ENCODE data around the gene TMOD1. TPM values are rescaled to one million over a fixed set of nuclear protein-coding genes. Genes with fewer than 3 reads are reported as not detected.

TMOD1 gene
- polyA plus RNA-seq, 1 of the 3 experiments (the other 2 are of a cell fraction): 0.54 TPM

DNA sequence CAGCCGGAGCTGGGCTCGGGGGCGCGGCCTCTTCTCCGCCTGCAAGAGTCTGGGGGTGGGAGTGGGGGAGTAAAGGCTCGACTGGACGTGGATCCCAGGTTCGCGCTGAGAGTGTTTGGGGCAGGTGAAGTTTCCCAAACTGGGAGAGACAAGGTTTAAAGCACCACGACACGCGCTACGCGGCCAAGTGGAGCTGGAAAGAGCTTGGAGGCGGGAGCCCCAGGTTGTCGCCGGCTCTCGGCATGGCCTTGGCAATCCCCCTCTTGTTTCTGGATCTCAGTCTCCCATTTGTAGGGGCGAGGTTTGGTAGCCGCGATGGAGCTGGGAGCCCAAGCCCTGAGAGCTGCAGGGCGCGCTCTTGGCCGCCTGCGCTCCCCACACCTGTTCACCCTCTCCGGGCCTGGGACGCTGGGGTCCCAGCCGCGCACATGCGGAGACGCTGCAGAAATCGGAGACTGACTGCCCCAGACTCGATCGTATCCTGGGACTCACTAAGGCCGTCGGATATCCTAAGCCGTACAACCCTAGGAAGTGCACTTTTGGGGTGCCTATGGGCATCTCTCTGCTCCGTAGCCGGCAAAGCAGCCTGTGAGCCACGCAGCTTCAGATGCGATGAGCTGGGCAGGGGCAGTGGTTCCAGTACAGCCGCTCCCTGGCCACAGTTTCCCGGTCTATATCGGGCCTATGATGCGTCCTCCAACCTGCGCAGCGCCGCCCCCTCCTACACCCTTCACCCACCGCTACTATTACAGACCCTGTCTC lies 937 bp downstream of the TMOD1 start:
- Histone ChIP-seq H2AFZ (ENCODE audit: low read depth) (no peak overlapping the region), H3K4me2 (peak overlapping the region; percentile 77), H3K27ac (ENCODE audit: low read depth in 2 of 2, low read length in 1 of 2) (peak overlapping the region in 1 of 2 experiments; percentile 100; a peak in 2 of 4 replicates), H3K79me2 (ENCODE audit: insufficient read depth) (no peaks in the 10 kb centered on the region), H3K27me3 (ENCODE audit: insufficient read depth) (peaks cover 48% of the 10 kb centered on the region), H3K36me3 (replicated peaks in 1 of 2; ENCODE audit: control insufficient read depth in 1 of 2, insufficient read depth in 2 of 2, low read length in 1 of 2) (no peaks in the 10 kb centered on the region), H3K9me2 (no peaks in the 10 kb centered on the region), H3K9me3 (no peaks in the 10 kb centered on the region), H3K4me1 (ENCODE audit: control insufficient read depth in 1 of 2, insufficient read depth in 2 of 2, low read depth in 1 of 2, low read length in 1 of 2) (peaks cover 0 to 34% of the 10 kb centered on the region in 2 experiments; a peak in 2 of 4 replicates), H3K9ac (no peak overlapping the region), H3K4me3 (ENCODE audit: low read depth in 2 of 2, low read length in 1 of 2) (peak overlapping the region; percentile 60 to 64), H4K20me1 (ENCODE audit: insufficient read depth) (no peaks in the 10 kb centered on the region), H3F3A (replicated peaks; ENCODE audit: insufficient read depth) (peaks cover 5% of the 10 kb centered on the region)
- ChIA-PET CTCF (interaction anchor here (0.8 to 8.5 kb wide), 26 partner anchors 8 to 645 kb away, joined by 3 to 153 read pairs (median 5); no protein-coding TSS in a partner anchor), POLR2A (interaction anchor here (0.6 to 3.5 kb wide), 11 partner anchors 22 to 131 kb away, joined by 3 to 27 read pairs (median 6); partner anchors contain the start of genes NCBP1 and TSTD2)
- DNase-seq: no peak
- WGBS (ENCODE audit: low lambda C conversion rate): 17% methylated on average over 26 of the region's 49 CpGs
- TF ChIP-seq, protein P1, sequence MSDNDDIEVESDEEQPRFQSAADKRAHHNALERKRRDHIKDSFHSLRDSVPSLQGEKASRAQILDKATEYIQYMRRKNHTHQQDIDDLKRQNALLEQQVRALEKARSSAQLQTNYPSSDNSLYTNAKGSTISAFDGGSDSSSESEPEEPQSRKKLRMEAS (IDR thresholded peaks at IDR 0.05; ENCODE audit: low read depth): no peak
- TF ChIP-seq TCF12 (IDR thresholded peaks at IDR 0.05) (no peak), JUND (IDR thresholded peaks at IDR 0.05) (no peak), MXI1 (IDR thresholded peaks at IDR 0.05; ENCODE audit: low read depth, low read length) (no peak; the same call in 1 of the 2 replicates), ELF1 (IDR thresholded peaks at IDR 0.05) (no peak), YY1 (IDR thresholded peaks at IDR 0.05; ENCODE audit: low read depth) (no peak)

DNA sequence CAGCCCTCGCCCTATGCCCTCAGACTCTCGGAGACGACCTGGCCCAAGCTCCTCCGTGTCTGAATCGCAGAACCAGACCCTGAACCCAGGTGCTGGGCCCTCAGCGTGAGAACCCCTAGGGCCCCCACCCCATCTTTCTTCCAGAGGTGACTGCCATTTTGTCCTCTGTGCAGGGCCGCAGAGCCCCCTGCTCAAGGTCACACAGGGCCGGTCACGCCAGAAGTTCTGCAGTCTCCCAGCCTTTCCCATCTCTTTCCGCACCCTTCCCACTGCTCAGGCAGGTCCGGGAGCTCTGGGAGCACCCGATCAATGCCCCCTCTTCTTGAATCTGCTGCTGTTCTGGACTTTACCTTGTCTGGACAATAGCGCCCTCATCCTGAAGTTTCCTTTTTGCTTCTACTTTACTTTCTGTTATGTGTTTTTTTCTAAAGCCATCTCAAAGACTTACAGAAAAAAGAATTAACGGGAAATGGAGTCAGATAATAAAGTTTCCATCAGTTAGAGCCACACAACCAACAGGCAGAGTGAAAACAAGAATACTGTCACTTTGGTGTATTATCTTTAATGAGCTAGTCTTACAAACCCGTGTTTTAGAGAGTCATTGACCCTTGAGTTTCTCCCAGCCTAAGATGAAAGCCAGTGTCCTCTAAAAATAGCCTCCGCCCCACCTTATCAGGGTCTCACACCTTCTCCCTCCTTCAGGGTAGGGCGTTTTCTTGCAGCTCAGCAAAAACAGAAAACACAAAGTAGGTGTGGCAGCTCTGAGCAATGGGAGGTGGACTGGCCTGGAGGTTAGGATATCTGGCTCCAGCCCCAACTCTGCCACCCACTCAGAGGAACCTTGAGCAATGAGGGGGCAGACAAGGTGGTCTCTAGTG lies 1.8 kb downstream of the TMOD1 start:
- Histone ChIP-seq H3K4me1 (ENCODE audit: control insufficient read depth in 1 of 2, insufficient read depth in 2 of 2, low read depth in 1 of 2, low read length in 1 of 2) (peaks cover 0 to 37% of the 10 kb centered on the region in 2 experiments; a peak in 2 of 4 replicates), H3K27ac (ENCODE audit: low read depth in 2 of 2, low read length in 1 of 2) (peak overlapping the region; percentile 24 to 100; a peak in 3 of 4 replicates), H3K9ac (no peak overlapping the region), H3K27me3 (ENCODE audit: insufficient read depth) (peaks cover 48% of the 10 kb centered on the region), H3K4me3 (ENCODE audit: low read depth in 2 of 2, low read length in 1 of 2) (peak overlapping the region; percentile 60 to 64), H3K4me2 (peak overlapping the region; percentile 77), H3K36me3 (replicated peaks in 1 of 2; ENCODE audit: control insufficient read depth in 1 of 2, insufficient read depth in 2 of 2, low read length in 1 of 2) (no peaks in the 10 kb centered on the region), H3F3A (replicated peaks; ENCODE audit: insufficient read depth) (peaks cover 5% of the 10 kb centered on the region), H3K79me2 (ENCODE audit: insufficient read depth) (no peaks in the 10 kb centered on the region), H3K9me3 (no peaks in the 10 kb centered on the region), H3K9me2 (no peaks in the 10 kb centered on the region), H4K20me1 (ENCODE audit: insufficient read depth) (no peaks in the 10 kb centered on the region), H2AFZ (ENCODE audit: low read depth) (no peak overlapping the region)
- ChIA-PET CTCF (interaction anchor here (0.6 to 8.5 kb wide), 27 partner anchors 8 to 646 kb away, joined by 3 to 153 read pairs (median 4); no protein-coding TSS in a partner anchor), POLR2A (interaction anchor here (0.5 to 3.5 kb wide), 11 partner anchors 17 to 96 kb away, joined by 3 to 27 read pairs (median 5); no protein-coding TSS in a partner anchor)
- WGBS (ENCODE audit: low lambda C conversion rate): 30% methylated on average over 15 of the region's 17 CpGs
- peak; percentile 47 for DNase-seq
- TF ChIP-seq ELF1 (IDR thresholded peaks at IDR 0.05) (no peak), GATA2 (CRISPR knock-in tag; IDR thresholded peaks at IDR 0.05) (no peak), MEF2A (IDR thresholded peaks at IDR 0.05; ENCODE audit: borderline replicate concordance, low read depth) (no peak), RAD21 (IDR thresholded peaks at IDR 0.05; ENCODE audit: low read length) (peak; percentile 53), SMC3 (IDR thresholded peaks at IDR 0.05; ENCODE audit: low read depth, low read length) (peak; percentile 19; the same call in 1 of the 2 replicates), NRF1 (IDR thresholded peaks at IDR 0.05; ENCODE audit: low read depth, low read length) (no peak), EZH2phosphoT487 (IDR thresholded peaks at IDR 0.05; ENCODE audit: borderline replicate concordance, low read depth) (no peak), JUND (IDR thresholded peaks at IDR 0.05) (no peak), RCOR1 (IDR thresholded peaks at IDR 0.05; ENCODE audit: low read length) (no peak), TAF1 (IDR thresholded peaks at IDR 0.05; ENCODE audit: borderline replicate concordance, low read depth, low read length) (no peak), EP300 (IDR thresholded peaks at IDR 0.05; ENCODE audit: borderline replicate concordance in 1 of 2, low read depth in 1 of 2, low read length in 1 of 2) (no peak; a peak in 1 of 4 replicates), GABPA (IDR thresholded peaks at IDR 0.05; ENCODE audit: low read depth) (no peak), POLR2AphosphoS5 (IDR thresholded peaks at IDR 0.05; ENCODE audit: low read depth, low read length) (no peak), SIN3A (IDR thresholded peaks at IDR 0.05; ENCODE audit: borderline replicate concordance, low read depth, low read length) (no peak), NFIC (IDR thresholded peaks at IDR 0.05; ENCODE audit: borderline replicate concordance) (no peak), MXI1 (IDR thresholded peaks at IDR 0.05; ENCODE audit: low read depth, low read length) (peak; percentile 13; the same call in 1 of the 2 replicates), RFX5 (IDR thresholded peaks at IDR 0.05; ENCODE audit: low read length) (no peak)
- TF ChIP-seq, protein P2, sequence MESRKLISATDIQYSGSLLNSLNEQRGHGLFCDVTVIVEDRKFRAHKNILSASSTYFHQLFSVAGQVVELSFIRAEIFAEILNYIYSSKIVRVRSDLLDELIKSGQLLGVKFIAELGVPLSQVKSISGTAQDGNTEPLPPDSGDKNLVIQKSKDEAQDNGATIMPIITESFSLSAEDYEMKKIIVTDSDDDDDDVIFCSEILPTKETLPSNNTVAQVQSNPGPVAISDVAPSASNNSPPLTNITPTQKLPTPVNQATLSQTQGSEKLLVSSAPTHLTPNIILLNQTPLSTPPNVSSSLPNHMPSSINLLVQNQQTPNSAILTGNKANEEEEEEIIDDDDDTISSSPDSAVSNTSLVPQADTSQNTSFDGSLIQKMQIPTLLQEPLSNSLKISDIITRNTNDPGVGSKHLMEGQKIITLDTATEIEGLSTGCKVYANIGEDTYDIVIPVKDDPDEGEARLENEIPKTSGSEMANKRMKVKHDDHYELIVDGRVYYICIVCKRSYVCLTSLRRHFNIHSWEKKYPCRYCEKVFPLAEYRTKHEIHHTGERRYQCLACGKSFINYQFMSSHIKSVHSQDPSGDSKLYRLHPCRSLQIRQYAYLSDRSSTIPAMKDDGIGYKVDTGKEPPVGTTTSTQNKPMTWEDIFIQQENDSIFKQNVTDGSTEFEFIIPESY (IDR thresholded peaks at IDR 0.05; ENCODE audit: borderline replicate concordance, low read depth): no peak
- TF ChIP-seq, protein P3, sequence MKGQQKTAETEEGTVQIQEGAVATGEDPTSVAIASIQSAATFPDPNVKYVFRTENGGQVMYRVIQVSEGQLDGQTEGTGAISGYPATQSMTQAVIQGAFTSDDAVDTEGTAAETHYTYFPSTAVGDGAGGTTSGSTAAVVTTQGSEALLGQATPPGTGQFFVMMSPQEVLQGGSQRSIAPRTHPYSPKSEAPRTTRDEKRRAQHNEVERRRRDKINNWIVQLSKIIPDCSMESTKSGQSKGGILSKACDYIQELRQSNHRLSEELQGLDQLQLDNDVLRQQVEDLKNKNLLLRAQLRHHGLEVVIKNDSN (IDR thresholded peaks at IDR 0.05; ENCODE audit: borderline replicate concordance, low read depth): no peak
- TF ChIP-seq, protein P1 (IDR thresholded peaks at IDR 0.05; ENCODE audit: low read depth): no peak
